ENCODE data around the gene REXO1. TPM values are rescaled to one million over a fixed set of nuclear protein-coding genes. Genes with fewer than 3 reads are reported as not detected.

The REXO1 gene
- total RNA-seq, 4 donors from 2014 or later, result 11.4 to 29.9 (median 16.1) TPM

GRCh38 chr19:1836458-1837221 is 11.6 kb downstream of the REXO1 start:
- Histone ChIP-seq H3K4me3 (no peak overlapping the region), H3K36me3 (peaks cover 0 to 21% of the 10 kb centered on the region in 2 donors), H3K27me3 (no peaks in the 10 kb centered on the region), H3K9me3 (no peaks in the 10 kb centered on the region), H3K27ac (no peak overlapping the region), H3K4me1 (peaks cover 0 to 80% (median 29%) of the 10 kb centered on the region in 3 donors)
- no peak for ATAC-seq
- no peak for TF ChIP-seq EP300 (IDR thresholded peaks at IDR 0.05)
- TF ChIP-seq POLR2AphosphoS5 (IDR thresholded peaks at IDR 0.05), result no peak
- TF ChIP-seq CTCF (IDR thresholded peaks at IDR 0.05), result no peak
- no peak for TF ChIP-seq POLR2A (IDR thresholded peaks at IDR 0.05)
- WGBS, 2 donors (ENCODE audit: low coverage in 1 of 2), result 62 to 85% methylated on average over 3 to 4 of the region's 31 CpGs

- H3K9me3 ChIP-seq, result no peaks in the 10 kb centered on the region
- ATAC-seq, result no peak
- H3K27me3 ChIP-seq, result no peaks in the 10 kb centered on the region
- no peak overlapping the region for H3K27ac ChIP-seq
- peaks cover 0 to 39% of the 10 kb centered on the region in 2 donors for H3K36me3 ChIP-seq
- H3K4me3 ChIP-seq, result no peak overlapping the region
- no peak for TF ChIP-seq POLR2AphosphoS5 (IDR thresholded peaks at IDR 0.05)
- TF ChIP-seq CTCF (IDR thresholded peaks at IDR 0.05), result no peak
- no peak for TF ChIP-seq EP300 (IDR thresholded peaks at IDR 0.05)
- TF ChIP-seq POLR2A (IDR thresholded peaks at IDR 0.05), result no peak
- WGBS, 2 donors (ENCODE audit: low coverage in 1 of 2), result 60% methylated on average over 1 of the region's 15 CpGs; no CpG with 5 or more reads in 1 of the 2 donors
- H3K4me1 ChIP-seq, result peaks cover 0 to 49% (median 14%) of the 10 kb centered on the region in 3 donors
These were observed 14.7 kb downstream of the REXO1 start for GRCh38 chr19:1833540-1833939.

GRCh38 chr19:1832046-1832663 is 16.1 kb downstream of the REXO1 start:
- TF ChIP-seq POLR2A (IDR thresholded peaks at IDR 0.05), result no peak
- no peak for TF ChIP-seq CTCF (IDR thresholded peaks at IDR 0.05)
- Histone ChIP-seq H3K27ac (no peak overlapping the region), H3K36me3 (peaks cover 0 to 53% of the 10 kb centered on the region in 2 donors), H3K4me3 (no peak overlapping the region), H3K9me3 (no peaks in the 10 kb centered on the region), H3K4me1 (peaks cover 0 to 37% (median 7%) of the 10 kb centered on the region in 3 donors), H3K27me3 (no peaks in the 10 kb centered on the region)
- 86 to 88% methylated on average over 4 to 5 of the region's 26 CpGs for WGBS, 2 donors (ENCODE audit: low coverage in 1 of 2)
- no peak for ATAC-seq

GRCh38 chr19:1830978-1831377 is 17.3 kb downstream of the REXO1 start:
- TF ChIP-seq POLR2A (IDR thresholded peaks at IDR 0.05) (no peak), CTCF (IDR thresholded peaks at IDR 0.05) (no peak), EP300 (IDR thresholded peaks at IDR 0.05) (no peak), POLR2AphosphoS5 (IDR thresholded peaks at IDR 0.05) (no peak)
- 65 to 85% methylated on average over 4 to 5 of the region's 11 CpGs for WGBS, 2 donors (ENCODE audit: low coverage in 1 of 2)
- no peaks in the 10 kb centered on the region for H3K27me3 ChIP-seq
- H3K4me3 ChIP-seq, result no peak overlapping the region
- no peaks in the 10 kb centered on the region for H3K9me3 ChIP-seq
- no peak overlapping the region for H3K27ac ChIP-seq
- peaks cover 0 to 37% (median 12%) of the 10 kb centered on the region in 3 donors for H3K4me1 ChIP-seq
- peaks cover 0 to 64% of the 10 kb centered on the region in 2 donors for H3K36me3 ChIP-seq
- ATAC-seq, result no peak
